Heart right ventricle (tissue), 16 donors: ENCODE measurements around the gene C19orf47. TPM values are rescaled to one million over a fixed set of nuclear protein-coding genes. Genes with fewer than 3 reads are reported as not detected.

Source experiments
- ATAC-seq, 8 donors: fragments of 200-7000 bp; cut with Tn5 transposase; one replicate each; pipeline ENCODE4 v1.9.1; 2020; ENCODE audit warnings: mild to moderate bottlenecking in 8 of 8, moderate library complexity in 8 of 8, moderate number of reproducible peaks in 1 of 8
- DNase-seq, 2 donors: peaks; one replicate each; pipeline ENCODE4 v3.0.0-alpha.2; 2020
- H3K27ac ChIP-seq, 10 donors: fragments of 200-600 bp; sonication (generic) in 2 of 10; one replicate each; pipeline versions ENCODE4 v1.5.0 to v1.8.0; 2020 to 2022; ENCODE audit warnings: mild to moderate bottlenecking in 3 of 10
- H3K27me3 ChIP-seq, 7 donors: fragments of 200-600 bp; one replicate each; pipeline ENCODE4 v1.8.0; 2021 to 2022; ENCODE audit warnings: mild to moderate bottlenecking in 2 of 7
- H3K36me3 ChIP-seq, 9 donors: fragments of 200-600 bp; sonication (generic) in 1 of 9; one replicate each; pipeline versions ENCODE4 v1.5.0 to v1.8.0; 2020 to 2022; ENCODE audit warnings: mild to moderate bottlenecking in 2 of 9
- H3K4me1 ChIP-seq, 9 donors: fragments of 200-600 bp; sonication (generic) in 1 of 9; one replicate each; pipeline versions ENCODE4 v1.5.0 to v1.8.0; 2020 to 2022; ENCODE audit warnings: mild to moderate bottlenecking in 4 of 9
- H3K4me3 ChIP-seq, 10 donors: fragments of 200-600 bp; sonication (generic) in 2 of 10; one replicate each; pipeline versions ENCODE4 v1.5.0 to v1.8.0; 2020 to 2022; ENCODE audit warnings: mild to moderate bottlenecking in 7 of 10, moderate library complexity in 2 of 10
- H3K9me3 ChIP-seq, 11 donors: fragments of 200-600 bp in 10 of 11; sonication (generic) in 2 of 11; one replicate each; pipeline versions ENCODE4 v1.5.0 to v1.8.0; 2013 to 2022; ENCODE audit warnings: mild to moderate bottlenecking in 2 of 11, control low read depth in 1 of 11, moderate library complexity in 1 of 11
- WGBS, 2 donors: extraction: QIAGEN DNeasy Blood & Tissue Kit; methylation state at CpG; one replicate each; pipeline ENCODE4 v1.1.7; 2013; ENCODE audit warnings: inconsistent platforms in 1 of 2; 5-methylcytosine and 5-hydroxymethylcytosine counted together
- intact Hi-C, 10 donors: fragments of 100-400 bp; cut with DNase I; formaldehyde crosslinking; loops; one replicate each; pipeline versions ENCODE4 v1.11.1 to v1.14.2; 2022
- polyA plus RNA-seq, 2 donors: library from polyadenylated mRNA; stranded (reverse); fragments of 200-250 nt; gene quantifications; one replicate each; pipeline ENCODE4 v1.2.3, GENCODE V29; 2013
- total RNA-seq, 10 donors: library from RNA; stranded (reverse); fragmentation: NEBNext Ultra II Directional in 3 of 10; extraction: Animal tissue kit (Norgen Biotek cat#: 25700) in 3 of 10; gene quantifications; one replicate each; pipeline versions ENCODE4 v1.2.1 to v1.2.4, GENCODE V29; 2021 to 2023
- TF ChIP-seq, protein P1 (sequence below), 9 donors: fragments of 200-600 bp; sonication (generic) in 2 of 9; IDR thresholded peaks; one replicate each; pipeline versions ENCODE4 v1.5.0 to v1.8.0; 2021 to 2022; ENCODE audit warnings: antibody characterized with exemption in 9 of 9, mild to moderate bottlenecking in 5 of 9, moderate library complexity in 1 of 9
- donor health status: Arrhythmogenic right ventricular cardiomyopathy.
- donor health status: ischemic (EF 13 %, LVEDD 7.1; RV severe dilation, severe dysfunction).
- donor health status: healthy with polysubstance abuse.
- donor health status: DM: no; HTN: yes; CAD: no.
- donor health status: DM: no; HTN: no; CAD: no.
- donor health status: ischemic (EF 25% LVEDD 6.9; RV normal size, moderate dysfunction).
- donor health status: ischemic (EF 25% LVEDD 5.7; RV mildly dilated, moderate dysfunction).
- donor health status: healthy.
- donor health status: DM: yes; HTN: yes; CAD: no.
- donor health status: Ischemic cardiomyopathy.
- donor health status: ischemic (EF 35%, LVEDD 5.7; RV mildly dilated, moderate dysfunction).
- donor health status: nonischemic (EF 11% LVEDD 7.7; RV severe dilation, severe dysfunction).
- donor health status: DM: yes; HTN: yes; CAD: no.
- donor health status: PGD.
- donor health status: ischemic (EF 29% LVEDD 5.4; RV normal size, mild dysfunction).
- donor health status: nonischemic (EF 23%, LVEDD 6.1; RV moderate dilation, normal function).

C19orf47 gene
- total and polyA plus RNA-seq, 12 donors, result 138 to 347 (median 150) TPM

DNA sequence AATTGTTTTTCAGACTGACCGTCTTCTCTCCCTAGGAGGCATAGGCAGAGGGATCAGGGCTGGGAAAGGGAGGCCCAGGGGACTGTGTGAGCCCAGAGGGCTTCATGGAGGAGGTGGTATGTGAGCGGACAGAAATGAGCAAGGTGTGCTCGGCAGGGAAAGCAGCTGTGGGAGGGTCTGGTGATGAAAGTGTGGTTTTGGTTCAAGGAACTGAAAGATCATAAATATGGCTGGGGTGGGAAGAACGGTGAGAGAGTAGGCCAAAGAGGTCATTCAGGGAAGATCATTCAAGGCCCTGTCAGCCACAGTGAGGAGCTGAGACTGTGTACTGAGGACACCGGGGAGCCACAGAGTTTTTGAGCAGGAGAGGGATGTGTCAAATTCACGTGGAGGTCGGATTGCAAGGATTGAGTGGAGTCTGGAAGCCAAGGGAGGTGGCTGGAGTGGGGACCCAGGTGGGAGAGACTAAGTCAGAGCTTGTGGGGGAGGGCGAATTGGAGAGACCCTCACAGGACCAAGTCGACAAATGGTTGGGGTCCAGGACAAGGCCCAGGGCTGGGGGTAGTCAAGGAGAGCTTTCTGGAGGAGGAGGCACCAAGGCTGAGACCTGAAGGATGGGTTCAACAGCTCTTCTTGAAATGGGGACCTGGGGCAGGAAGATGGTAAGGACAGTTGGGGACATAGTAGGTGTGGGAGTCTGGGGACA, 7.9 kb upstream of the C19orf47 start:
- Histone ChIP-seq H3K9me3 (no peaks in the 10 kb centered on the region), H3K27ac (no peak overlapping the region), H3K27me3 (no peaks in the 10 kb centered on the region), H3K4me1 (peaks cover 0 to 40% (median 0%) of the 10 kb centered on the region in 9 donors), H3K4me3 (no peak overlapping the region), H3K36me3 (peaks cover 0 to 18% (median 0%) of the 10 kb centered on the region in 9 donors)
- DNase-seq, result no peak
- WGBS, 2 donors, result 85 to 92% methylated on average over 9 of the region's 9 CpGs
- intact Hi-C loops, result loop anchor here in 1 of 10 donors (5.0 kb wide), 1 partner anchor 41 kb away; no protein-coding TSS in a partner anchor
- TF ChIP-seq, protein P1, sequence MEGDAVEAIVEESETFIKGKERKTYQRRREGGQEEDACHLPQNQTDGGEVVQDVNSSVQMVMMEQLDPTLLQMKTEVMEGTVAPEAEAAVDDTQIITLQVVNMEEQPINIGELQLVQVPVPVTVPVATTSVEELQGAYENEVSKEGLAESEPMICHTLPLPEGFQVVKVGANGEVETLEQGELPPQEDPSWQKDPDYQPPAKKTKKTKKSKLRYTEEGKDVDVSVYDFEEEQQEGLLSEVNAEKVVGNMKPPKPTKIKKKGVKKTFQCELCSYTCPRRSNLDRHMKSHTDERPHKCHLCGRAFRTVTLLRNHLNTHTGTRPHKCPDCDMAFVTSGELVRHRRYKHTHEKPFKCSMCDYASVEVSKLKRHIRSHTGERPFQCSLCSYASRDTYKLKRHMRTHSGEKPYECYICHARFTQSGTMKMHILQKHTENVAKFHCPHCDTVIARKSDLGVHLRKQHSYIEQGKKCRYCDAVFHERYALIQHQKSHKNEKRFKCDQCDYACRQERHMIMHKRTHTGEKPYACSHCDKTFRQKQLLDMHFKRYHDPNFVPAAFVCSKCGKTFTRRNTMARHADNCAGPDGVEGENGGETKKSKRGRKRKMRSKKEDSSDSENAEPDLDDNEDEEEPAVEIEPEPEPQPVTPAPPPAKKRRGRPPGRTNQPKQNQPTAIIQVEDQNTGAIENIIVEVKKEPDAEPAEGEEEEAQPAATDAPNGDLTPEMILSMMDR (IDR thresholded peaks at IDR 0.05), result no peak
- ATAC-seq, result no peak

DNA sequence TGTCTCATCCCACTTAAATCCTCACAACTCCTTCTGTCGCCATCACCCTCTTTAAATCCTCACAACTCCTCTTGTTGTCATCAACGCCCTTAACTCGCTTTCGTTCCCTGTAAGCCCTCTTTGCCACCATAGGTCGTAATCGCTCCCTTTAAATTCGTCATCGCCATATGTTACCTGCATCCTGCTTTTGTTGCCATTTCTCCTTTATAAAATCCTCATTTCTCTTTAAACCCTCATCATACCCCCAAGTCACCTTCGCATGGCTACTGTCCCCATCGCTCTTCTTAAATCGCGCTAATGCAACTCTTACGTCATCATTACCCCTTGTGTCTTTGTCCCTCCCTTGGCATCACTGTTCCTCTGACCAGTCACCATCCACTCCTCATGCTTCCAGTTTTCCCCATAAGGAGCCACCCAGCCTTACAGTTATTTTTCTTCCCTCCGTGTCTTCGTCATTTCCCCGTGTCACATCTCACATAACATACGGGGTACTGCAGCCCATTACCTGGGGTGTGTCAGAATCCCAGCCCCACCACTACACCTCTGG, 837 bp upstream of the C19orf47 start:
- H3K27ac ChIP-seq, result peak overlapping the region in 9 of 10 donors; percentile 59 to 88 (median 79)
- intact Hi-C loops, result loop anchor here in 5 of 10 donors (1.0 to 10.0 kb wide), 5 partner anchors 54 to 96 kb away; partner anchors contain the start of genes SERTAD1 (in 2 of the 5) and SERTAD3 (in 2 of the 5)
- 18% methylated on average over 17 of the region's 17 CpGs for WGBS, 2 donors
- no peaks in the 10 kb centered on the region for H3K9me3 ChIP-seq
- H3K4me3 ChIP-seq, result peak overlapping the region; percentile 32 to 91 (median 76)
- no peaks in the 10 kb centered on the region for H3K27me3 ChIP-seq
- peaks cover 4 to 38% (median 22%) of the 10 kb centered on the region in 9 donors for H3K4me1 ChIP-seq
- H3K36me3 ChIP-seq, result peaks cover 0 to 4% (median 0%) of the 10 kb centered on the region in 9 donors
- DNase-seq (peak in 1 of 2 donors; percentile 18), ATAC-seq (no peak)
- TF ChIP-seq, protein P1 (IDR thresholded peaks at IDR 0.05), result no peak

DNA sequence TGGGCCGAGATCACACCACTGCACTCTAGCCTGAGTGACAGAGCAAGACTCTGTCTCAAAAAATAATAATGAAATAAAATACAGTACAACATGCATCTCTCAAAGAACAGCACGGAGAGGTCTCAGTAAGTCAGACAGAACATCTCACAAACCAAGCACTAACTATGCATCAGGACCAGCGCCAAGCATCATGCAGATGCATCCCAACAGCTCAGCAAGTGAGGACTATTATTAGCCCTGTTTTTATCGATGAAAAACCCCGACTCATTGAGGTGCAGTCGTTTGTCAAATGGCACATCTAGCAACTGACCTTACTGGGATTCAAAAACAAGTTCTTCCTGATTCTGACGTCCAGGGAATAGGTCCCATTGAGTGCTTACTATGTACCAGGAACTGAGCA, 3.8 kb downstream of the C19orf47 start:
- no peak for DNase-seq
- peaks cover 3 to 61% (median 36%) of the 10 kb centered on the region in 9 donors for H3K4me1 ChIP-seq
- peak overlapping the region in 8 of 10 donors; percentile 9 to 84 (median 54) for H3K27ac ChIP-seq
- no peaks in the 10 kb centered on the region for H3K27me3 ChIP-seq
- H3K4me3 ChIP-seq, result no peak overlapping the region
- no peaks in the 10 kb centered on the region for H3K9me3 ChIP-seq
- WGBS, 2 donors, result 50 to 60% methylated on average over 7 of the region's 7 CpGs
- intact Hi-C loops, result loop anchor here in 3 of 10 donors (10.0 kb wide), 2 partner anchors 80 to 100 kb away; partner anchors contain the start of genes SERTAD3 (in 2 of the 3) and SERTAD1 (in 1 of the 3)
- TF ChIP-seq, protein P1 (IDR thresholded peaks at IDR 0.05), result no peak
- peaks cover 0 to 29% (median 0%) of the 10 kb centered on the region in 9 donors for H3K36me3 ChIP-seq
- ATAC-seq, result peak in 1 of 8 donors; percentile 0

DNA sequence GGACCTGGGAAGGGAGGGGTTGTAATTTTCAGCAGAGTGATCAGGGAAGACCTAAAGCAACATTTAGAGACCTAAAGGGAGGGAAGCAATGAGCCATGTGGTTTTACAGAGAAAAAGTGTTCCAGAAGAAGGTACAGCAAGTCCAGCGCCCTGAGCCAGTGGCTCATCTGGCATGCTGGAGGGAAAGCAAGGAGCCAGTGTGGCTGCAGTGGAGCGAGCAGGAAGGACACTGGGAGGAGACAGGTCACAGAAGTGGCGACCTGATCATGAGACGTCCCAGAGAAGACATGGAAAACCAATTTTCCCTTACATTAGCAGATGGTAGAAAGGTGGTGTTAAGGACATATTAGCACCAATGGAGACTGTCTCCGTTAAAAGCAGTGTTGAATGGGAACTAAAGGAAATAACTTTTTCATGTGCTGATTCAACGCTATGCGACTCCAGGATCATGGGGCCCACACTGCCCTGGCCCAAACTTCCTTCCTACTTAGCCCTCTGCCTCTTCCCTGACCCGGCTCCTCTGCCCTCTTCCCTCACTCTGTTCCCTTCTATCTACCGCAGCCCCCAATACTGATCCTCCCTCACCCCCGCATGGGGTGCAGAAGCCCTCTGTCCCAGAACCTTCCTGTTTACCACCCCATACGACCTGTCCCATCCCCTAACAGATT, 5.4 kb downstream of the C19orf47 start:
- Histone ChIP-seq H3K27ac (peak overlapping the region; percentile 12 to 90 (median 84)), H3K36me3 (peaks cover 0 to 40% (median 0%) of the 10 kb centered on the region in 9 donors), H3K27me3 (no peaks in the 10 kb centered on the region), H3K4me3 (no peak overlapping the region), H3K4me1 (peaks cover 0 to 56% (median 29%) of the 10 kb centered on the region in 9 donors), H3K9me3 (no peaks in the 10 kb centered on the region)
- TF ChIP-seq, protein P1 (IDR thresholded peaks at IDR 0.05), result no peak
- intact Hi-C loops, result loop anchor here in 3 of 10 donors (10.0 kb wide), 2 partner anchors 82 to 102 kb away; partner anchors contain the start of genes SERTAD3 (in 2 of the 3) and SERTAD1 (in 1 of the 3)
- ATAC-seq (no peak), DNase-seq (no peak)
- 76 to 80% methylated on average over 11 of the region's 11 CpGs for WGBS, 2 donors
